DMS153 treated with DMSO at 0.1 percent for 48 hours (cell line): Measurements from ENCODE around the gene PCDHGA1.
"Not testable (repeated sequence)": the region's sequence is repeated elsewhere in the genome, so short reads cannot be mapped to it uniquely, and the experiment has no call there.

Source experiments
- DNase-seq: peaks from one replicate; lab custom pipeline; 2025; ENCODE audit not compliant: unreplicated experiment; lab: John Stamatoyannopoulos, UW

The PCDHGA1 gene

GRCh38 chr5:141409598-141410306 is 79.4 kb downstream of the PCDHGA1 start:
- DNase-seq, result no peak

- no peak for DNase-seq
These were observed 81.3 kb downstream of the PCDHGA1 start for GRCh38 chr5:141411575-141411974.

GRCh38 chr5:141412854-141413539 is 82.7 kb downstream of the PCDHGA1 start, which contains the start of gene PCDHGA10:
Gene PCDHGA10, plus strand, starts transcription at chr5:141412987. Its CDS starts 189 bp downstream, at chr5:141413176.
- DNase-seq, result no peak

GRCh38 chr5:141413540-141414069 is 83.3 kb downstream of the PCDHGA1 start:
- DNase-seq, result no peak

- DNase-seq, result not testable (repeated sequence)
These were observed 84.4 kb downstream of the PCDHGA1 start for GRCh38 chr5:141414548-141415274.

GRCh38 chr5:141415275-141415618 is 84.9 kb downstream of the PCDHGA1 start:
- DNase-seq, result not testable (repeated sequence)

GRCh38 chr5:141417494-141418172 is 87.3 kb downstream of the PCDHGA1 start, which contains the start of gene PCDHGB7:
Gene PCDHGB7, plus strand, starts transcription at chr5:141417677. Its CDS starts 183 bp downstream, at chr5:141417860.
- not testable (repeated sequence) for DNase-seq

GRCh38 chr5:141419074-141419880 is 89.0 kb downstream of the PCDHGA1 start:
- DNase-seq, result no peak

GRCh38 chr5:141420855-141421488 is 90.7 kb downstream of the PCDHGA1 start, which contains the start of gene PCDHGA11:
Gene PCDHGA11, plus strand, starts transcription at chr5:141421051. Its CDS starts 177 bp downstream, at chr5:141421228.
- no peak for DNase-seq

GRCh38 chr5:141421489-141421855 is 91.2 kb downstream of the PCDHGA1 start:
- no peak for DNase-seq

GRCh38 chr5:141422742-141423291 is 92.5 kb downstream of the PCDHGA1 start:
- no peak for DNase-seq

- no peak for DNase-seq
These were observed 97.6 kb downstream of the PCDHGA1 start for GRCh38 chr5:141427783-141428426.

- DNase-seq, result no peak
These were observed 100.2 kb downstream of the PCDHGA1 start, which contains the start of gene PCDHGA12 for GRCh38 chr5:141430332-141431113. Gene PCDHGA12, plus strand, starts transcription at chr5:141430507. Its CDS starts 253 bp downstream, at chr5:141430760.

- no peak for DNase-seq
These were observed 101.0 kb downstream of the PCDHGA1 start for GRCh38 chr5:141431286-141431685.

- DNase-seq, result not testable (repeated sequence)
These were observed 102.0 kb downstream of the PCDHGA1 start for GRCh38 chr5:141432308-141432707.

- DNase-seq, result not testable (repeated sequence)
These were observed 102.4 kb downstream of the PCDHGA1 start for GRCh38 chr5:141432726-141433125.

GRCh38 chr5:141434006-141434405 is 103.7 kb downstream of the PCDHGA1 start:
- DNase-seq, result no peak

GRCh38 chr5:141437221-141437620 is 106.9 kb downstream of the PCDHGA1 start:
- DNase-seq, result no peak
